ENCODE results near the gene FAN1.

GRCh38 chr15:30962079-30962478, 58.4 kb downstream of the FAN1 start:
- TF ChIP-seq CTCF (conservative IDR thresholded peaks at IDR 0.05): no peak
- no peak for TF ChIP-seq ZFX (IDR thresholded peaks at IDR 0.05)
